Measurements from ENCODE around the gene C19orf38. TPM values are rescaled to one million over a fixed set of nuclear protein-coding genes. Genes with fewer than 3 reads are reported as not detected.

Gene C19orf38
- total and polyA plus RNA-seq, 2 donors (not counting 3 experiments of a cell fraction or from before 2014, with no cell fraction given) = not detected

DNA sequence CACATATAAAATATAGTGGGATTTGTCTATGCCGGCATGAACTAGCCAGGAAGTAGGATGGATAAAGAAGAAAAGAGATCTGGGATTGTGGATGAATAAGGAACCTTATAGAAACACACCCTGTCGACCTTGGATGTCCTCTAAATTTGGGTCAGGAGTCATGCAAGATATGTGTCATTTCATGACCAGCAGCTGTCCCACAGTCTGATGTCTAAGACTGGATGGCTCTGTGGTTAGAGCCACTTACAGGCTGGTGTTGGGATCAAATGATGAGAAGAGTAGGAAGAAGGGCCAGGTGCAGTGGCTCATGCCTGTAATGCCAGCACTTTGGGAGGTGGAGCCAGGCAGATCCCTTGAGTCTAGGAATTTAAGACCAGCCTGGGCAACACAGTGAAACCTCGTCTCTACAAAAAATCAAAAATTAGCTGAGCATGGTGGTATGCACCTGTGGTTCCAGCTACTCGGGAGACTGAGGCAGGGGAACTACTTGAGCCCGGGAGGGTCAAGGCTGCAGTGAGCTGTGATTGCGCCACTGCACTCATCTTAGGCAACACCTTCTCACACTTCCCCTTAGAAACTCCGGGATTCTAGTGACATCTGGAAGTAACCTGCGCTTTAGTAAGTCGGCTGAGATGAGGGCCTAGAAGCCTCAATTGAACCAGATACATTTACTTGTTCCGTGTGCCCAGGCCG lies 43.0 kb upstream of the C19orf38 start:
- Histone ChIP-seq H3K9ac (replicated peaks; ENCODE audit: extremely low read depth, insufficient read depth, low read length) (no peak overlapping the region), H3K27ac (ENCODE audit: insufficient read depth, low read depth, low read length) (no peak overlapping the region), H3K4me3 (replicated peaks in 1 of 3; ENCODE audit: insufficient read depth in 1 of 3, low read depth in 1 of 3, low read length in 3 of 3) (no peak overlapping the region), H2AFZ (ENCODE audit: low read depth, low read length) (no peak overlapping the region), H4K20me1 (replicated peaks; ENCODE audit: control insufficient read depth, extremely low read depth, insufficient read depth, low read length) (no peaks in the 10 kb centered on the region), H3K36me3 (ENCODE audit: control insufficient read depth in 2 of 2, extremely low read depth in 1 of 2, insufficient read depth in 2 of 2, low read length in 2 of 2) (peaks cover 10 to 40% of the 10 kb centered on the region in 2 experiments), H3K79me2 (ENCODE audit: control insufficient read depth, insufficient read depth, low read length) (no peaks in the 10 kb centered on the region), H3K9me3 (replicated peaks; ENCODE audit: control insufficient read depth, insufficient read depth, low read length) (no peaks in the 10 kb centered on the region), H3K4me1 (ENCODE audit: control insufficient read depth, extremely low read depth, insufficient read depth, low read length) (no peaks in the 10 kb centered on the region), H3K4me2 (ENCODE audit: insufficient read depth, low read length) (no peak overlapping the region), H3K9me1 (replicated peaks; ENCODE audit: control insufficient read depth, extremely low read depth, insufficient read depth, low read length) (no peaks in the 10 kb centered on the region), H3K27me3 (ENCODE audit: control insufficient read depth in 2 of 2, insufficient read depth in 2 of 2, low read length in 2 of 2) (no peaks in the 10 kb centered on the region)
- ChIA-PET POLR2A (no interaction called here), CTCF (interaction anchor here (1.8 kb wide), 1 partner anchor 53 kb away, joined by 3 read pairs; no protein-coding TSS in a partner anchor)
- DNase-seq (ENCODE audit: low read depth, low spot score) (no peak), FAIRE-seq (no peak)
- intact Hi-C loops (cut with micrococcal nuclease) = no loop called here
- TF ChIP-seq, protein P1, sequence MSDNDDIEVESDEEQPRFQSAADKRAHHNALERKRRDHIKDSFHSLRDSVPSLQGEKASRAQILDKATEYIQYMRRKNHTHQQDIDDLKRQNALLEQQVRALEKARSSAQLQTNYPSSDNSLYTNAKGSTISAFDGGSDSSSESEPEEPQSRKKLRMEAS (IDR thresholded peaks at IDR 0.05; ENCODE audit: insufficient read depth, insufficient read length) = no peak
- TF ChIP-seq, protein P2, sequence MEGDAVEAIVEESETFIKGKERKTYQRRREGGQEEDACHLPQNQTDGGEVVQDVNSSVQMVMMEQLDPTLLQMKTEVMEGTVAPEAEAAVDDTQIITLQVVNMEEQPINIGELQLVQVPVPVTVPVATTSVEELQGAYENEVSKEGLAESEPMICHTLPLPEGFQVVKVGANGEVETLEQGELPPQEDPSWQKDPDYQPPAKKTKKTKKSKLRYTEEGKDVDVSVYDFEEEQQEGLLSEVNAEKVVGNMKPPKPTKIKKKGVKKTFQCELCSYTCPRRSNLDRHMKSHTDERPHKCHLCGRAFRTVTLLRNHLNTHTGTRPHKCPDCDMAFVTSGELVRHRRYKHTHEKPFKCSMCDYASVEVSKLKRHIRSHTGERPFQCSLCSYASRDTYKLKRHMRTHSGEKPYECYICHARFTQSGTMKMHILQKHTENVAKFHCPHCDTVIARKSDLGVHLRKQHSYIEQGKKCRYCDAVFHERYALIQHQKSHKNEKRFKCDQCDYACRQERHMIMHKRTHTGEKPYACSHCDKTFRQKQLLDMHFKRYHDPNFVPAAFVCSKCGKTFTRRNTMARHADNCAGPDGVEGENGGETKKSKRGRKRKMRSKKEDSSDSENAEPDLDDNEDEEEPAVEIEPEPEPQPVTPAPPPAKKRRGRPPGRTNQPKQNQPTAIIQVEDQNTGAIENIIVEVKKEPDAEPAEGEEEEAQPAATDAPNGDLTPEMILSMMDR (IDR thresholded peaks at IDR 0.05; ENCODE audit: extremely low read depth in 1 of 2, insufficient read depth in 1 of 2, low read depth in 1 of 2, low read length in 2 of 2) = no peak
- no peak for TF ChIP-seq JUN (IDR thresholded peaks at IDR 0.05; ENCODE audit: borderline replicate concordance, insufficient read depth, insufficient read length, low read depth)
- no peak for TF ChIP-seq GATA2 (IDR thresholded peaks at IDR 0.05; ENCODE audit: insufficient read depth, insufficient read length, low read depth, low read length)
- no peak for TF ChIP-seq POLR2AphosphoS5 (IDR thresholded peaks at IDR 0.05; ENCODE audit: insufficient read depth, low read depth, low read length)
- TF ChIP-seq POLR2A (IDR thresholded peaks at IDR 0.05; ENCODE audit: low read depth, low read length) = no peak
- no peak for TF ChIP-seq FOS (IDR thresholded peaks at IDR 0.05; ENCODE audit: borderline replicate concordance, insufficient read depth, low read length)
- no TSS peak for BruUV-seq (replicated peaks)
- dilution Hi-C loops (cut with MboI; ENCODE audit: extremely low pct_ligation_motif_present, low sequenced_read_pairs) = no loop called here

Data from endothelial cell of umbilical vein (primary cell).